NB4 (cell line): ENCODE measurements around the gene TOR2A.

Experiments used
- CTCF ChIP-seq: IDR thresholded peaks from one replicate; pipeline ENCODE4 v1.5.1; 2012; ENCODE audit warnings: low read depth, low read length
- MYC ChIP-seq: IDR thresholded peaks from 2 replicates; pipeline ENCODE4 v1.6.1; 2011; ENCODE audit warnings: low read depth, low read length
- POLR2A ChIP-seq: IDR thresholded peaks from 2 replicates; pipeline ENCODE4 v1.6.1; 2011; ENCODE audit warnings: mild to moderate bottlenecking; ENCODE audit not compliant: insufficient read length; ENCODE audit errors: extremely low read depth
- TF ChIP-seq, protein P1 (sequence below): IDR thresholded peaks from 2 replicates; pipeline ENCODE4 v1.6.1; 2011; ENCODE audit warnings: low read depth, low read length

GRCh38 chr9:127703289-127703946 lies 31.7 kb downstream of the TOR2A start:
- TF ChIP-seq POLR2A, result no peak
- no peak for TF ChIP-seq MYC
- no peak for TF ChIP-seq CTCF
- TF ChIP-seq, protein P1, sequence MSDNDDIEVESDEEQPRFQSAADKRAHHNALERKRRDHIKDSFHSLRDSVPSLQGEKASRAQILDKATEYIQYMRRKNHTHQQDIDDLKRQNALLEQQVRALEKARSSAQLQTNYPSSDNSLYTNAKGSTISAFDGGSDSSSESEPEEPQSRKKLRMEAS, result no peak
